Panc1 (cell line): ENCODE measurements around the gene APCDD1L. TPM values are rescaled to one million over a fixed set of nuclear protein-coding genes. Genes with fewer than 3 reads are reported as not detected.

Source experiments
- ATAC-seq: fragments of 200-7000 bp; cut with Tn5 transposase; 2 replicates; pipeline ENCODE4 v1.9.1; 2020; ENCODE audit warnings: mild to moderate bottlenecking, moderate library complexity
- BruUV-seq: library from RNA; stranded (reverse); fragments of 400-500 nt; replicated peaks from 2 replicates; lab custom pipeline; 2021; lab: Mats Ljungman, UMichigan
- CTCF ChIA-PET: fragments of 300-600 bp; sonication (Branson Sonifier 250); formaldehyde crosslinking; loops from one replicate; lab custom pipeline; 2022; ENCODE audit warnings: antibody characterized with exemption; lab: Charles Lee
- POLR2A ChIA-PET: fragments of 300-600 bp; sonication (Branson Sonifier 250); formaldehyde crosslinking; loops from one replicate; lab custom pipeline; 2022; ENCODE audit warnings: antibody characterized with exemption; lab: Charles Lee
- DNase-seq: peaks from one replicate; pipeline ENCODE4 v3.0.0-alpha.2; 2010; ENCODE audit warnings: low read depth, low spot score
- H3K27ac ChIP-seq: 2 replicates; pipeline ENCODE4 v1.5.1; 2011; ENCODE audit warnings: mild to moderate bottlenecking, low read length, inconsistent platforms
- H3K27me3 ChIP-seq: fragments of 200-500 bp; sonication (Bioruptor generic); 2 replicates; pipeline ENCODE4 v1.6.0; 2014; ENCODE audit warnings: low read length, inconsistent platforms; ENCODE audit not compliant: control insufficient read depth, insufficient read depth
- H3K36me3 ChIP-seq: fragments of 200-500 bp; sonication (Bioruptor generic); 2 replicates; pipeline ENCODE4 v1.5.1; 2014; ENCODE audit warnings: inconsistent platforms, mild to moderate bottlenecking, low read length, moderate library complexity; ENCODE audit not compliant: control insufficient read depth, insufficient read depth
- H3K4me1 ChIP-seq: 2 replicates; pipeline ENCODE4 v1.5.1; 2011; ENCODE audit warnings: inconsistent platforms, mild to moderate bottlenecking, low read length, moderate library complexity; ENCODE audit not compliant: control insufficient read depth, insufficient read depth
- H3K4me3 ChIP-seq, 2 experiments: 2 replicates each; pipeline ENCODE4 v1.5.1; 2011 to 2012; ENCODE audit warnings: low read depth in 2 of 2, low read length in 2 of 2, mild to moderate bottlenecking in 2 of 2, inconsistent platforms in 1 of 2, moderate library complexity in 1 of 2
- H3K9me3 ChIP-seq: fragments of 200-500 bp; sonication (Bioruptor generic); 2 replicates; pipeline ENCODE4 v1.5.1; 2014; ENCODE audit warnings: low read depth, mild to moderate bottlenecking, inconsistent platforms, low read length, moderate library complexity; ENCODE audit not compliant: control insufficient read depth, insufficient read depth
- CTCF ChIP-seq: fragments of 450-650 bp; IDR thresholded peaks from 2 replicates; pipeline ENCODE4 v1.5.1; 2017; ENCODE audit warnings: mild to moderate bottlenecking
- POLR2AphosphoS5 ChIP-seq: IDR thresholded peaks from 2 replicates; pipeline ENCODE4 v1.6.1; 2012; ENCODE audit warnings: mild to moderate bottlenecking, low read depth, low read length, moderate library complexity
- REST ChIP-seq, 2 experiments: IDR thresholded peaks; 2 replicates each; pipeline ENCODE4 v1.6.1; 2011 to 2012; ENCODE audit warnings: low read depth in 2 of 2, control low read depth in 1 of 2, low read length in 1 of 2, mild to moderate bottlenecking in 1 of 2, moderate library complexity in 1 of 2; ENCODE audit not compliant: insufficient read depth in 1 of 2
- SIN3A ChIP-seq: IDR thresholded peaks from 2 replicates; pipeline ENCODE4 v1.6.1; 2012; ENCODE audit warnings: low read depth, mild to moderate bottlenecking, low read length, moderate library complexity, borderline replicate concordance; ENCODE audit not compliant: insufficient read depth
- TCF7L2 ChIP-seq: IDR thresholded peaks from 2 replicates; pipeline ENCODE4 v1.6.1; 2011; ENCODE audit warnings: mild to moderate bottlenecking, low read depth, low read length, inconsistent platforms
- in situ Hi-C: cut with HindIII; loops from 2 replicates; pipeline ENCODE4 v1.10.0; 2016; ENCODE audit warnings: low sequenced_read_pairs, low pct_unique_long_range_greater_than_20kb
- intact Hi-C: fragments of 100-400 bp; cut with micrococcal nuclease; formaldehyde crosslinking; loops from one replicate; pipeline ENCODE4 v1.10.0; 2022; ENCODE audit not compliant: unreplicated experiment
- total RNA-seq: library from RNA; stranded (reverse); gene quantifications from one replicate; pipeline ENCODE4 v1.2.1, GENCODE V29; 2021; ENCODE audit not compliant: unreplicated experiment

APCDD1L gene
- total RNA-seq, 1 experiment from 2014 or later: 0.62 TPM

GRCh38 chr20:58514321-58515232 is 622 bp downstream of the APCDD1L start:
- BruUV-seq: no TSS peak

More at GRCh38 chr20:58514321-58515232, 622 bp downstream of the APCDD1L start:
- Histone ChIP-seq H3K4me3 (peak overlapping the region in 1 of 2 experiments; percentile 26; a peak in 3 of 4 replicates), H3K27me3 (peaks cover 4% of the 10 kb centered on the region; the same call in 1 of the 2 replicates), H3K9me3 (no peaks in the 10 kb centered on the region), H3K27ac (no peak overlapping the region), H3K36me3 (no peaks in the 10 kb centered on the region), H3K4me1 (no peaks in the 10 kb centered on the region)
- in situ Hi-C loops: no loop called here
- peak; percentile 39; the same call in 1 of the 2 replicates for ATAC-seq
- CTCF ChIA-PET: interaction anchor here (0.6 kb wide), 1 partner anchor 889 kb away, joined by 3 read pairs; no protein-coding TSS in a partner anchor
- POLR2A ChIA-PET: interaction anchor here (0.6 kb wide), 1 partner anchor 11 kb away, joined by 7 read pairs; no protein-coding TSS in a partner anchor
- TF ChIP-seq TCF7L2 (no peak), CTCF (no peak), REST (IDR thresholded peaks at IDR 0.05; ENCODE audit: insufficient read depth in 1 of 2, low read depth in 2 of 2, low read length in 1 of 2) (no peak), SIN3A (no peak), POLR2AphosphoS5 (no peak)
- DNase-seq: no peak
- intact Hi-C loops: no loop called here
